Skin of body (tissue), 2 donors: ENCODE data around the gene PRR16. TPM values are rescaled to one million over a fixed set of nuclear protein-coding genes. Genes with fewer than 3 reads are reported as not detected.

Experiments used
- DNase-seq: peaks from one replicate; lab custom pipeline; 2025; lab: John Stamatoyannopoulos, UW
- total RNA-seq: library from RNA; depleted of rRNA; stranded (reverse); fragments of >200 nt; gene quantifications from one replicate; pipeline ENCODE4 v1.2.3, GENCODE V29; 2014

The PRR16 gene
- total RNA-seq, 1 donor from 2014 or later: 12.4 TPM

DNA sequence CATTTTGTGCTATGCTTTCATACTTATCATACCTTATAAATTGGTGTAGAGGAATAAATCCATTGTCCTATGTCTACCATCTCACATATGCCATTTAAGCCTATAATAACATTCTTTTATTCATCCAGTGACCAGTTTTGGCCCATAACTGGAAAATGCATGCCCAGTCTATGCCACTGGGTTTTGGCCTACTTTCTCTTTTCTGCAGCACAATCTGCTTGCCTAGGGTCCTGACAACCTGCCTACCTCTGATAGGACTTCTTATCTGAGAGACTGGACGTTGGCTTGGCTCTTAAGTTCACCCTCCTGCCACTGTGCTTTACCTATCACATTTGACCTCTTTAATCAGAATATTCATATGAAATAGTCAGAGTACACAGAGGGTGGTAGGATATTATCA, 103.0 kb downstream of the PRR16 start:
- DNase-seq: no peak

DNA sequence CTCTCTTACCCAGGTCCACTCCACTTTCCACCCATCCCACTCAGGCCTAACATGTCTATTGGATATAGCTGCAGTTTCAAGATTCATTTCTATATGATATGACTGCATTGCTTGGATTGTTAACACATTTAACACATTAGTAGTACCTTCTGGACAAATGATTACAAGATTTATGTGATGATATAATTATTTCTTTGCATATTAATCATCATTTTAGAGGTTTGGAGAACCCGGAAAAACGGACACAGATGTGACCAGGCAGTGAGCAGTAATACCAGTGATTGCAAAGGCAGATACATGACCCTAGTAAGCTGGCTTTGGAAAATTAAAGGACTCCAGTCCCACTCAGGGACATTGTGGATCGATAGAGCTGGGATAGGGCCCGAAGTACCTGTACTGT, 103.8 kb downstream of the PRR16 start:
- no peak for DNase-seq

DNA sequence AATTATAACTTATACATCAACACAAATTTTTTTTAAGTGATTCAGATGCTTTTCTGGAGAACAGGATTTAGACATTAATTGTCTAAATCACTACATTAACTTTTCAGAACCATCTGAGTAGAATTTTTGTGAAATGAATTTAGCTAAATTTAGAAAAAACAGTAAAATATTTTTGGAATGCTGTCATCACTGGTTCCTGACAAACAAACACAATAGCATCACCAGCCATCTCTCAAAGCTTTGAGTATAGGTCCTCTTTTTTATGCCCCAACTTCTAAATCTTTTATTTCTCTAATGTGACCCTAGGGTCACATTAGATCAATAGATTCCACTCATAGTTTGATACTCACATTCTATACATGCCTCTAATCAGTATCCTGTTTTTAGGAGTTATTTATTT, 104.6 kb downstream of the PRR16 start:
- DNase-seq: no peak

DNA sequence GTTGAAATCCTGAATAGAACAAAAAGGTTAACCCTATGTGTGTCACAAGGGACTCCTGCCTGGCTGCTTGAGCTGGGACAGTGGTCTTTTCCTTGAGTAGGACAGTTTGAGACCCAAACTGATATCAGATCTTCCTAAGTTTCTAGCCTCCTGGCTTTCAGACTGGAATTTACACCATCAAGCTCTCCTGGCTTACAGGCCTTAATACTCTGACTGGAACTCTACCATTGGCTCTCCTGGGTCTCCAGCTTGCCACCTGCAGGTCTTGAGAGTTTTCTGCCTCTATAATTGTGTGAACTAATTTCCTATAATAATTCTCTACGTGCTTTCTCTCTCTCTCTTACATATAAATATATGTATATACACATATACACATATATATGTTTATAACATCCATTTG, 112.5 kb downstream of the PRR16 start:
- DNase-seq: no peak

DNA sequence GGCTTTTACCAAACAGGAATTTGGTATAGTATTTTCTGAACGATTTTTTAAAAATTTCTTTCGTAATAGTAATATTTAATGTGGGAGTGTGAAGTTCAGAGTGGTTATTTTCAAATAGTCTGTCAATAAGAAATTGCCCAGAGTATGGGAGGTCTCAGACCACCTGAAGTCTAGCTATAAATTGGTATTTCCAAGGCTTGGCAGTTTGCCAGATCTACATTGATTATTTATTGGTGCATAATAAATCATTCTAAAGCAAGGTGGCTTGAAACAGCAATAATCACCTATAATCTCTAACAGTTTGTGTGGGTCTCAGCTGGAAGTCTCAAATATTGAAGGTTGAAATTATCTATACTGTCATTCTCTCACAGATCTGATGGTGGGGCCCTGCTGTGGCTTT, 118.5 kb downstream of the PRR16 start:
- DNase-seq: no peak

DNA sequence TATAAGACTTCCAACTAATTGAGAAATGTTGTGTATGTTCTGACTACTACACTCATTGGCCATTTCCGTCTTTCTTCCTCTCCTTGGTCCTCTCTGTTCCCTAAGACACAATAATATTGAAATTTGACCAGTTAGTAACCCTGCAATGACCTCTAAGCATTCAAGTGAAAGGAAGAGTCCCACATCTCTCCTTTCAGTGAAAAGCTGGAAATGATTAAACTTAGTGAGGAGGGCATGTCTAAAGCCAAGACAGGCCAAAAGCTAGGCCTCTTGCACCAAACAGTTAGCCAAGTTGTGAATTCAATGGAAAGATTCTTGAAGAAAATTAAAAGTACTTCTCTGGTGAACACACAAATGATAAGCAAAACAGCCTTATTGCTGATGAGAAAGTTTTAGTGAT, 122.5 kb downstream of the PRR16 start:
- DNase-seq: no peak

DNA sequence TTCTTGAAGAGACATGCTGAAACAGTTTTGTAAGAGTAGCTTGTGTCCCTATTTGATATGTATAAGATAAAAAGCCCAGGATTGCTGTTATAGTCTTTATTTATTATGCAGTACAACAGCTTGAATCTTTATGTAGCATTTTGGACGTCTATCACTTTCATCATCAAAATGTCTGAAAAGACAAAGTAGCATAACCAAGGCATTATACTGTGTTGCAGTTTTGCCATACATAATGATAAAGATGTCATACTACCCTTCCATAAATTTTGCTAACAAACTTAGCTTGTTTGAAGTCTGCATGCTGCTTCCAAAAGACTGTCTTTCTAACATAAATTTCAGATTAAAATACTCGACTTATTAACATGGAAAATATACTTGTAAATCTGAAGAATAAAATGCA, 127.8 kb downstream of the PRR16 start:
- DNase-seq: no peak

DNA sequence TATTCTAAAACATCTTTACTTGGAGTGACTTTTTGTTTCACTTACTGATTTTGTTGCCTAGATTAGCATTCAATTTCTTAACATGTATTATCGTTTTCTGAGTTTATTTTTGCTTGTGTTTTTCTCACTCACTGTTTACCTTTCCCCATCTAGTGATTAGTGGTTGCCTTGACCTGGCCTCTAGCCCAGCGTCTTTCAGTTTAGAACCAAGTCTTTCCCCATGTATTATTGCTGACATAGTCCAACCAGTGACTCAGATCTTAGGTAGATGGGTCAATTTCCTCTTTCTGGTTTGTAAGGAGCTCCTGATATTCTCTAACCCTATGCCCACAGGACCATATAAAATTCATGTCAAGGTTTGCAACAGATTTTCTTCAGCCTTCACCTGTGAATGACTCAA, 135.5 kb downstream of the PRR16 start:
- DNase-seq: no peak

DNA sequence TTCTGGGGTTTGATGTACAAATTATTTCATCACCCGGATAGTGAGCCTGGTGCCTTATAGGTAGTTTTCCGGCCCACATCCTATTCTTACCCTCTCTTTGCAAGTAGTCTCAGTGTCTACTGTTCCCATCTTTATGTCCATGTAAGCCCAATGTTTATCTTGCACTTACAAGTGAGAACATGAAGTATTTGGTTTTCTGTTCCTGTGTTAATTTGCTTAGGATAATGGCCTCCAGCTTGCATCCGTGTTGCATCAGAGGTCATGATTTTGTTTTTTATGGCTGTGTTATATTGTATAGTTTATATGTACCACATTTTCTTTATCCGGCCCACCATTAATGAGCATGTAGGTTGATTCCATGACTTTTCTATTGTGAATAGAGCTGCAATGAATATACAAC, 136.5 kb downstream of the PRR16 start:
- no peak for DNase-seq

DNA sequence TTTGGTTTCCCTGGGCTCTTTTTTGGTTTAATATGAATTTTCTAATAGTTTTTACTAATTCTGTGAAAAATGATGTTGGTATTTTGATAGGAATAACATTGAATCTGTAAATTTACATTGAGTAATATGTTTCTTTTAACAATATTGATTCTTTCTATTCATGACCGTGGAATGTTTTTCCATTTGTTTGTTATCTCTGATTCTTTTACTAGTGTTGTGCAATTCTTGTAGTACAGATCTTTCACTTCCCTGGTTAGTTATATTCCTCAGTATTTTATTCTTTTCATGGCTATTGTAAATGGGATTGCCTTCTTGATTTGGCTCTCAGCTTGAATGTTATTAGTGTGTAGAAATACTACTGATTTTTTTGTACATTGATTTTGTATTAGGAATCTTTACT, 137.9 kb downstream of the PRR16 start:
- DNase-seq: no peak

DNA sequence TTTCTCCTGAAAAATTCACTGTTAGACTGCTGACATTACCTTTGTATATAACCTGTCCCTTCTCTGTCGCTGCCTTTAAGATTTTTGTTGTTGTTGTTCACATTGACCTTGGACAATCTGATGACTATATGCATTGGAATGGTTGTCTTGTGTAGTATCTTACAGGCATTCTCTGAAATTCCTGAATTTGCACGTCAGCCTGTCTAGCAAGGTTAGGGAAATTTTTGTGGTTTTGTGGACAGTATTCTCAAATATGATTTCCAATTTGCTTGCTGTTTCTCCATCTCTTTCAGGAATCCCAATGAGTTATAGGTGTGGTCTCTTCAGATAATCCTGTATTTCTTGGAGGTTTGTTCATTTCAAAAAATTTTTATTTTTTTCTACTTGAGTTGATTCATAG, 140.8 kb downstream of the PRR16 start:
- DNase-seq: no peak

DNA sequence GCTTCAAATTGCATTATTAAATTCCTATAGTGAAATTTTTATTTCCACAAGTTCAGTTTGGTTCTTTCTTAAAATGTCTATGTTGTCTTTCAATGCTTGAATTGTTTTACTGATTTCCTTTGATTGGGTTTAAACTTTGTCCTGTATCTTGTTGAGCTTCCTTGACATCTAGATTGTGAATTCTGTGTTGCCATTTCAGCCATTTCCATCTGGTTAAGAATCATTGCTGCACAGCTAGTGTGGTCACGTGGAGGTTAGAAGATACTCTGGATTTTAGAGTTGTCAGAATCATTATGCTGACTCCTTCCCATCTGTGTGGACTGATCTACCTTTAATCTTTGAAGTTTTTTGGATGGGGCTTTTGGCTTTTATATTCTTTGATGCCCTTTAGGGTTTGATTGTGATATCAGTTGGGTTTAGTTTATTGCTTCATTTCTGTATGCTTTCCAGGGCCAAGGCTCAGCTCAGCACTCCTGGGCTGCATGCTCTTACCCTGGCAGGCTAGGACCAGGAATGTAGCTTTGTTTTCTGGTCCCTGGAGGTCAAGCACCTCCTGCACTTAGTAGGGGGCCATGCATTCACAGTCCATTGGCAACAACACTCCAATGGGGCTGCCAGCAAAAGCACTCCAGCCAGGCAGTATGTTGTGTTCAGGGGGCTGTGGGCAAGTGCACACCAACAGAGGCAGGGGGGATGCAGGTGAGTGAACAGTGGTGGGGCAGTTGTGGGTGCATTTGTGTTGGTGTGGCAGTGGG, 141.4 kb downstream of the PRR16 start:
- DNase-seq: no peak

DNA sequence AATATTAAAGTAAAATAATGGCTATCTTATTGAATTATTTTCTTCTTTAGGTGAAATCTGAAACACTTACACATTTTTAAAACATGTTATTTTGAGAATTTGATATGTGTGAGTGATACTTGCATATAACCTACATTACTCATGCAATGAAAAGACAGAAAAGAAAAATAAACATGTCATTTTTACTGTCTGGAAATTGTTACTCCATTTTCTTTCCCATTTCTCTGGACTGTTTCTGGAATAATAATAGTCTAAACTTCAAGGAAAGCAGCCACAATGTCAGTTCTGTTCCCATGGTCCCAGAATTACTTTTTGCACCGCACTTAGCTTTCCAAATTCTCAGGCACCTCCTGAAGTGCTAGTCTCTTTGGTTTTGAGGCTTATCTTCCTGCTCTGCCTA, 145.5 kb downstream of the PRR16 start:
- no peak for DNase-seq

DNA sequence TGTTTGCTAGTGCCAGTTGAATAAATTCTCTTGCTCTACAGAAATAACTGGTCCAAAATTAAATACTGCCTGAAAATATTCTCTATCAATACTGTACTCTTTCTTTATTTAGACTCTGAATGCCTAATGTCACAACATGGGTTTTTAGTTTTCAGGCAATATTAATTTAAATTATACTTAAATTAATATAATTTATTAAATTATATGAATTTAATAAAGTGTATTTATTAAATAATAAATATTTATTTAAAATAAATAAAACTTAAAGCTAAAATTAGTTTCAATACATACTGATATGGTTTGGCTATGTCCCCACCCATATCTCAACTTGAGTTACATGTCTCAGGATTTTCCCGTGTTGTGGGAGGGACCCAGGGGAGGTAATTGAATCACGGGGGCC, 146.0 kb downstream of the PRR16 start:
- no peak for DNase-seq

DNA sequence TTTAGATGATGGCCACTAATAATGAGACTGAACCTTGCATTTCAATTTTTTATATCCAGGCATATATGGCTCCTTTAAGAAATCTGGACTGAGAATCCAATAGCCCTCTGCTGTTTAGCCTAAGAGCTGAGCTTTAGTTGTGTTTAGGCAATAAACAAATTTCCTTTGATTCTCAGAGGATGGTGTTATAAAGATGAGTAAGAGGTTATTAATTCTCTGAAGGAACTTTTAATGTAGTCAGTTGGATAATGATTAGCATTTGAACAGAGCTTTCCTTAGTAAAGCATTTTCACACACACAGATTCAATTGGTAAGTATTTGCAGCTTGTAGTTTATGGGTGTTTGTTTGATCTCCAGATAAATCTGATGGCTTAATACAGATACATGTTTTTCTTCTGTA, 149.6 kb downstream of the PRR16 start:
- no peak for DNase-seq

DNA sequence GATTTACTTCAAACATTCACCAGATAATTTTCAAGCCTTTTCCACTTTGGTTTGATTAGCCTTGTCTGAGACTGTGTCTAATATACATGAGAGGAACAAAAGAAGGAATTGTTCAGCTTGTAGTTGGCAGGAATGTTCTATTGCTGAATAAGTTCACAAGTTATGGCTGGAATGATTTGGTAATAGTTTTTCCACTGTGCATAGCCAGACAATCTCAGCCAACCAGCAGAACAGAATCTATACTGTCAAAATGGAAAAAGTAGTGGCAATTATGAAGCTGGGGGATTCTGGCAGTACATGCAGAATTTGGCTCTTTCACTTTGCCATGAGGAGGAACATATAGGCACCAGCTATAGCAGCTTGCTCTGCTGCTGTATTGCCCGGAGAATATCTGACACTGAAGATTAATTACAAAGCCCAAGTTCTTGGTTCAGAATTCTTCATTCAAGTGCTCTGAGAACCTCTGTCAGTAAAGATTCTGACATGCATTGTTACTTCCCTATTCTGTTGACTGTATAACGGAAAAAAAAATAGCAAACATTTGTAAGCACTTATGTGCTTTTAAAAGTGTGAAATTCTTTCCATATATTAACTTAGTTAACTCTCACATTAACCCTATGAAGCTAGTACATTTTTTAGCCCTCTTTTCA, 150.6 kb downstream of the PRR16 start:
- DNase-seq: peak; percentile 64

DNA sequence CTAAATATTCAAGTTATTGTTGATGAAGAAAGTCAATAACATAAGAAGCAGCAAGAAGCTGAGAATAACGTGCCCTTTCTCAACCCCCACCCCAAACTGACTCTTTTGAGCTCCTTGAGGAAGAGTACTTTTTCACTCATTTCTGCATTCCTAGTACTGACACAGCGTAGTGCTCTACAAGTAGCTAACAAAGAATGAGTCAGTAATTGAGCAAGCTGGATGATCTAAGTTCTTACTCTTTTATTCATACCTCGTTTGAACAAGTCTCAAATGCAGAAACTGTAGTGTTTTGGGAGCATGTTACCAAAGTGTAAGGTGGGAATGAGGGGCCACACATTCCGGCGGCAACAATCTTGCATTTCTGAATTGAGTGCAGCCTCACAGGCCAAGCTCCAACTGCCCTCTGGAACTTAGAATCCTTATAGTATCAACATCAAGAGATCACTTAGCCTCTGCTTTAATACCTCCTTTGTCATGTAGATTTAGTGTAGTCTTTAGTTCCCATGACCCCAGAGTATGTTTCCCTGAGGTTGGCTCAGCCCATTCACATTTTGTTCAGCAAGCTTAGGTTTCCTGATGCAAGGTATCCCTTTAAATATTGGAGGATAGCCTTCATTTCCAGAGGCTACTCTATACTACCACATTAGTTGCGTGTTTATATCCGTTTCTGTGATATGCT, 152.0 kb downstream of the PRR16 start:
- DNase-seq: no peak

DNA sequence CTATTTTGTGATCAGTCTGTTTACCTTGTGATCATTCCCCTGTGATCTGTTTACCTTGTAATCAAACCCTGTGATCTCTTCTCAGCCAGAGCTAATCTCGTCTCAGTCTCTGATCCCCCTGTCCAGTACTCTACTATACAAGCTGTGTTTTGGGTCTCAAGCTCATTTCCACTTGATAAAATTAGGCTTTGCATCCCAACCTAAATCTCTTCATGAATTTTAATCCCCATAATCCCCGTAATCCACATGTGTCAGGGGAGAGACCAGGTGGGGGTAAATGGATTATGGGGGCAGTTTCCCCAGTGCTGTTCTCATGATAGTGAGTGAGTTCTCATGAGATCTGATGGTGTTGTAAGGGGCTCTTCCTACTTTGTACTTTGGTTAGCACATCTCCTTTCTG, 157.2 kb downstream of the PRR16 start:
- DNase-seq: no peak

DNA sequence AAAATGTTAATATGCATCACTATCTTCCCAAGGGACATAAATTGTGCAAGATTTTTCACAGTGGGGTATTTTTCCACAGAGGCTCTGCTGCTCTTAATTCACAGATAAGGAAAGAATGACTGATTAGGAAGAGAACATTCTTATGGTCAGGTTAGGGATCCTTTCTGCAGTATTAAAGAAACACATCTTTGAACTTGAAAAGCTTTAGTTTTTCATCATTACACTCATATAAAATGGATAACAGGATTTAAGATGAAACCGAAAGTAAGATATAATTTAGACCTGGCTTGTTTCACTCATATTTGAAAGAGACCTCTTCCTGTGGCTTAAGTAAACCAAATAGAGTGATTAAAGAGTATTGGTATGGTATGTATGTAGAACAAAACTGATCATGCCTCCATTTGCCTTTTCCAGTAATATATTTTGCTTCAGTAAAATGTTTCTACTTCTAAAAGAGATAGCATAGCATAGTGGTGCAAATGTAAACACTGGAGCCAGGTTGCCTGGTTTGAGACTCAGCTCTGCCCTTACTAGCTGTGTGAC, 160.0 kb downstream of the PRR16 start:
- no peak for DNase-seq

DNA sequence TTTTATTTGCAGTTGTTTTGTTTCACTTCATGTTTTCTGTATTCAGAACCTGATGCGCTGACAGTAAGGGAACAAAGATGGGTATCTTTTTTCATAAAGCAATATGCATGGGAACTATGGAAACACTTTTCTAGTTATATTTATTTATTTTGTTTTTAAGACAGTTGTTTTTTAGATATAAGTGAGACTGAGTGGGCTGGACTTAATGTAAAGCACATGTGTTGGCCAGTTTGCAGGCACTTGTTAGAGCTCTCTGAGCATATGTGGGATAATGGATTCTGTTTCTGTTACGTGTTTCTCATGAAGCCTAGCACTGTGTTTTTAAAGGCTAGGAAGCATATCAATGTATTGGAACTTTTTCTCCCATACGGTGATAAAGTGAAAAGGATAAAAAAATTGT, 164.1 kb downstream of the PRR16 start:
- peak; percentile 66 for DNase-seq

DNA sequence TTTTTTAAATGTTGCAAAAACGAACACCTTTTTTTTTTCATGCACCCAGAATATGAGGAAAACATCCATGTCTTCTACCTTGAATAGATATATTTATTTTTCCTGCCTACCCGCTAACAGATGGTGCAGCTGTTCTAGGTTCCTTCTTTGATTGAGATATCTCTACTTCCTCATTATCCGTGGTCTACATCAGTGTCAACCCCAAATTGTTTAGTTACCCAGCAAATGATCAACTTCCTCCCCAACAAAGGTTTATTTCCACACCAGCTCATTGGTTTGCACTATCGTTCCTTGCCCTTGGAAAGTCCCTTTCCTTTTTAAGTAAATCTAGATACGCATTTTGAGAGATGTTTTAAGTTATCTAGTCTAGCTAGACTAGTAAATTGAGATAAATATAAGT, 166.4 kb downstream of the PRR16 start:
- DNase-seq: no peak

DNA sequence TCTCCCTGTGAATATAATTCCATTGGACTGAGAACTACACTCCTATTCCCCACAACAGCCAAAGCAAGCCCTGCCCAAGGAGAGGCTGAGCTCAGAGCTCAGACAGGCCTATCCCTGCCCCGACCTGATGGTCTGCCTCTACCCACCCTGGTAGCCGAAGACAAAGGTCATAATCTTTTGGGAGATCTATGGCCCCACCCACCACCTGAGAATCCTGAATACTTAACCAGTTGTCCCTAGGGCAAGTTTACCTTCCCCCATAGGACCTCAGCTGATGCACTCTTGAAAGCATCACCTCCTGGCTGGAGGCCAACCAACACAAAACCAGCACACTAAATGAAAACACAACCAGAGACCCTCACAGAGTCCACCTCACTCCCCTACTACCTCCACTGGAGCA, 167.5 kb downstream of the PRR16 start:
- no peak for DNase-seq

DNA sequence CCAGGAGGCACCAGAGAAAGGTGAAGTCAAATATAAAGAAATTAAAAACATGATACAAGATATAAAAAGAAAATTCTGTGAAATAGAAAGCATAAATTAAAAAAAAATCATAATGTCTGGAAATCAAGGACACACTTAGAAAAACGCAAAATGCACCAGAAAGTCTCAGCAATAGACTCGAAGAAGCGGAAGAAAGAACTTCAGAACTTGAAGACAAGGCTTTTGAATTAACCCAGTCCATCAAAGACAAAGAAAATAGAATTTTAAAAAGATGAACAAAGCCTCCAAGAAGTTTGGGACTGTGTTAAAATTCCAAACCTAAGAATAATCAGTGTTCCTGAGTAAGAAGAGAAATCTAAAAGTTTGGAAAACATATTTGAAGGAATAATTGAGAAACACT, 168.3 kb downstream of the PRR16 start:
- DNase-seq: no peak
